HepG2 (cell line): Measurements from ENCODE around the gene PIK3R5. TPM values are rescaled to one million over a fixed set of nuclear protein-coding genes. Genes with fewer than 3 reads are reported as not detected.

ENCODE experiments used
- ATAC-seq: fragments of 200-7000 bp; cut with Tn5 transposase; 3 replicates; pipeline ENCODE4 v1.9.1; 2020; ENCODE audit warnings: mild to moderate bottlenecking, moderate library complexity
- BruUV-seq: library from RNA; stranded (reverse); fragments of 400-500 nt; replicated peaks from 2 replicates; lab custom pipeline; 2021; lab: Mats Ljungman, UMichigan
- CTCF ChIA-PET: fragments of 300-600 bp; formaldehyde crosslinking; extraction: SDS; loops from one replicate; lab custom pipeline; 2021; ENCODE audit warnings: low total read pairs, inconsistent platforms, low intra/inter-chr PET ratio; lab: Yijun Ruan, JAX
- POLR2A ChIA-PET: fragments of 350-600 bp; sonication (Branson Sonifier 250); formaldehyde crosslinking; loops from one replicate; lab custom pipeline; 2020; ENCODE audit warnings: antibody characterized with exemption, inconsistent platforms; lab: Yijun Ruan, JAX
- DNase-seq: peaks from one replicate; pipeline ENCODE4 v3.0.0-alpha.2; 2015; ENCODE audit warnings: low spot score
- FAIRE-seq: peaks from 3 replicates; lab custom pipeline; 2011; peaks lifted over from hg19 to GRCh38; lab: Jason Lieb, UNC
- H2AFZ ChIP-seq: one replicate; pipeline ENCODE4 v1.6.1; 2011; ENCODE audit warnings: low read length, inconsistent platforms
- H3K27ac ChIP-seq: fragments of 300-600 bp; 3 replicates; pipeline ENCODE4 v1.8.0; 2011; ENCODE audit warnings: mixed run types, mild to moderate bottlenecking, mixed read lengths, low read length, inconsistent platforms; ENCODE audit not compliant: insufficient read depth; ENCODE audit errors: extremely low read length
- H3K27me3 ChIP-seq, 2 experiments: fragments of 200-600 bp in 1 of 2; 2 replicates in 1 of 2; 3 replicates in 1 of 2; pipeline versions ENCODE4 v1.6.0 to v1.8.0; 2011; ENCODE audit warnings: low read length in 2 of 2, mild to moderate bottlenecking in 2 of 2, moderate library complexity in 2 of 2, inconsistent platforms in 1 of 2; ENCODE audit not compliant: insufficient read depth in 2 of 2, control insufficient read depth in 1 of 2
- H3K36me3 ChIP-seq, 2 experiments: fragments of 200-600 bp in 1 of 2; replicated peaks in 1 of 2; 2 replicates in 1 of 2; 3 replicates in 1 of 2; pipeline versions ENCODE4 v1.5.1 to v1.8.0; 2011; ENCODE audit warnings: low read length in 2 of 2, inconsistent platforms in 1 of 2; ENCODE audit not compliant: insufficient read depth in 2 of 2, control insufficient read depth in 1 of 2
- H3K4me1 ChIP-seq: 2 replicates; pipeline ENCODE4 v1.5.1; 2012; ENCODE audit warnings: low read length, inconsistent platforms; ENCODE audit not compliant: insufficient read depth
- H3K4me2 ChIP-seq: 2 replicates; pipeline ENCODE4 v1.6.0; 2011; ENCODE audit warnings: low read depth, low read length, inconsistent platforms
- H3K4me3 ChIP-seq, 3 experiments: fragments of 200-600 bp in 1 of 3; sonication (generic), shearing (Covaris generic) in 1 of 3; replicated peaks in 1 of 3; 2 replicates each; pipeline ENCODE4 v1.5.1; 2011 to 2016; ENCODE audit warnings: low read length in 3 of 3, inconsistent platforms in 2 of 3, low read depth in 2 of 3, mild to moderate bottlenecking in 2 of 3, control low read depth in 1 of 3, mixed read lengths in 1 of 3; ENCODE audit not compliant: insufficient read depth in 1 of 3
- H3K79me2 ChIP-seq: one replicate; pipeline ENCODE4 v1.6.1; 2011; ENCODE audit warnings: low read length, inconsistent platforms; ENCODE audit not compliant: insufficient read depth
- H3K9ac ChIP-seq: 2 replicates; pipeline ENCODE4 v1.6.0; 2011; ENCODE audit warnings: mild to moderate bottlenecking, low read depth, low read length, inconsistent platforms; ENCODE audit not compliant: insufficient read depth
- H3K9me3 ChIP-seq: 2 replicates; pipeline ENCODE4 v1.5.1; 2012; ENCODE audit warnings: mild to moderate bottlenecking, low read length
- H4K20me1 ChIP-seq: 2 replicates; pipeline ENCODE4 v1.6.0; 2011; ENCODE audit warnings: inconsistent platforms, mild to moderate bottlenecking, low read length, moderate library complexity; ENCODE audit not compliant: insufficient read depth
- CBX2 ChIP-seq, 2 experiments: fragments of 200-600 bp in 1 of 2; sonication (generic); formaldehyde crosslinking in 1 of 2; IDR thresholded peaks; 2 replicates each; pipeline versions ENCODE4 v1.7.0 to v1.8.1; 2018 to 2022; ENCODE audit warnings: low read depth in 2 of 2, low read length in 1 of 2, mild to moderate bottlenecking in 1 of 2, missing genetic modification reagents in 1 of 2
- FOXK2 ChIP-seq: fragments of 450-650 bp; IDR thresholded peaks from 2 replicates; pipeline ENCODE4 v1.6.1; 2016
- FUBP1 ChIP-seq: sonication (generic); formaldehyde crosslinking; IDR thresholded peaks from 2 replicates; pipeline ENCODE4 v1.5.1; 2020; ENCODE audit warnings: missing genetic modification reagents, mild to moderate bottlenecking, borderline replicate concordance
- HINFP ChIP-seq: sonication (generic); formaldehyde crosslinking; IDR thresholded peaks from 2 replicates; pipeline ENCODE4 v1.4.0; 2020; ENCODE audit warnings: low read depth, mild to moderate bottlenecking, missing genetic modification reagents
- IRF1 ChIP-seq: sonication (generic); formaldehyde crosslinking; IDR thresholded peaks from 2 replicates; pipeline ENCODE4 v1.4.0; 2020; ENCODE audit warnings: low read depth, mild to moderate bottlenecking, missing genetic modification reagents
- KDM1A ChIP-seq: IDR thresholded peaks from 2 replicates; pipeline ENCODE4 v1.6.1; 2016; ENCODE audit warnings: missing compliant biosample characterization
- MAFF ChIP-seq: IDR thresholded peaks from 2 replicates; pipeline ENCODE4 v1.6.1; 2011; ENCODE audit warnings: low read depth, low read length, improper control_type of control experiment
- NFE2L1 ChIP-seq: sonication (generic); formaldehyde crosslinking; IDR thresholded peaks from 2 replicates; pipeline ENCODE4 v1.4.0; 2020; ENCODE audit warnings: missing genetic modification reagents, mild to moderate bottlenecking, borderline replicate concordance
- PAX8 ChIP-seq: sonication (generic); formaldehyde crosslinking; IDR thresholded peaks from 2 replicates; pipeline ENCODE4 v1.8.0; 2022; ENCODE audit warnings: mild to moderate bottlenecking, missing genetic modification reagents, borderline replicate concordance
- RARA ChIP-seq: IDR thresholded peaks from 2 replicates; pipeline ENCODE4 v1.6.1; 2016; ENCODE audit warnings: missing genetic modification reagents, missing compliant biosample characterization
- RCOR2 ChIP-seq: IDR thresholded peaks from 2 replicates; pipeline ENCODE4 v1.6.1; 2016; ENCODE audit warnings: missing biosample characterization, missing genetic modification reagents
- SKI ChIP-seq: fragments of 450-650 bp; IDR thresholded peaks from one replicate; pipeline ENCODE4 v1.6.1; 2018; ENCODE audit warnings: mild to moderate bottlenecking; ENCODE audit not compliant: partially characterized antibody
- SNAPC5 ChIP-seq: sonication (generic); formaldehyde crosslinking; IDR thresholded peaks from 2 replicates; pipeline ENCODE4 v1.8.1; 2023; ENCODE audit warnings: mild to moderate bottlenecking, missing genetic modification reagents, borderline replicate concordance
- XRCC5 ChIP-seq: fragments of 200-400 bp; formaldehyde crosslinking; optimal IDR thresholded peaks from 2 replicates; pipeline ENCODE3; 2017; ENCODE audit warnings: mild to moderate bottlenecking, low read length
- ZBTB7A ChIP-seq: sonication (generic); formaldehyde crosslinking; IDR thresholded peaks from 2 replicates; pipeline ENCODE4 v1.8.0; 2022; ENCODE audit warnings: mild to moderate bottlenecking, missing genetic modification reagents
- ZNF605 ChIP-seq: sonication (generic); formaldehyde crosslinking; IDR thresholded peaks from 2 replicates; pipeline ENCODE4 v1.8.0; 2022; ENCODE audit warnings: mild to moderate bottlenecking, missing genetic modification reagents
- ZNF607 ChIP-seq: sonication (generic); formaldehyde crosslinking; IDR thresholded peaks from 2 replicates; pipeline ENCODE4 v1.5.1; 2020; ENCODE audit warnings: missing genetic modification reagents, mild to moderate bottlenecking, borderline replicate concordance
- WGBS: methylation state at CpG from one replicate; pipeline ENCODE4 v1.1.6; 2017; ENCODE audit warnings: low lambda C conversion rate; 5-methylcytosine and 5-hydroxymethylcytosine counted together
- in situ Hi-C: cut with HindIII; loops from 2 replicates; pipeline ENCODE4 v1.10.0; 2017; ENCODE audit warnings: low pct_unique_long_range_greater_than_20kb; ENCODE audit not compliant: extremely low pct_ligation_motif_present
- intact Hi-C: fragments of 100-400 bp; cut with micrococcal nuclease; formaldehyde crosslinking; loops from one replicate; pipeline ENCODE4 v1.10.0; 2022; ENCODE audit not compliant: unreplicated experiment
- polyA plus RNA-seq, 8 experiments: library from polyadenylated mRNA; depleted of rRNA in 3 of 8; stranded (reverse) in 7 of 8; unstranded in 1 of 8; fragments of >200 nt; fragmentation: Illumina TruSeq in 4 of 8; extraction: Trizol in 4 of 8; gene quantifications; 2 replicates each; pipeline versions ENCODE4 v1.2.1 to v1.2.3, GENCODE V29; 2011 to 2016; ENCODE audit warnings: low read depth in 4 of 8, missing spikeins in 1 of 8, mixed read lengths in 1 of 8; ENCODE audit not compliant: insufficient read depth in 1 of 8
- total RNA-seq, 5 experiments: library from RNA; depleted of rRNA; stranded (reverse); fragments of >200 nt; fragmentation: Illumina TruSeq; extraction: Trizol; gene quantifications; 2 replicates each; pipeline ENCODE4 v1.2.3, GENCODE V29; 2016; ENCODE audit warnings: low read depth in 1 of 5

Gene PIK3R5
- total and polyA plus RNA-seq, 2 of the 13 experiments (the other 11 are each of a cell fraction or from before 2014, with no cell fraction given) = not detected

- ATAC-seq (no peak), DNase-seq (no peak), FAIRE-seq (no peak)
- no peaks in the 10 kb centered on the region for H3K79me2 ChIP-seq
- H3K27ac ChIP-seq = no peak overlapping the region
- H3K36me3 ChIP-seq = no peaks in the 10 kb centered on the region
- TF ChIP-seq XRCC5 (no peak), KDM1A (CRISPR knock-in tag) (no peak), HINFP (CRISPR knock-in tag) (no peak), PAX8 (CRISPR knock-in tag) (no peak), ZNF607 (CRISPR knock-in tag) (no peak), SKI (no peak), RCOR2 (CRISPR knock-in tag) (no peak), MAFF (no peak), CBX2 (IDR thresholded peaks at IDR 0.05; ENCODE audit: low read depth, low read length) (no peak), CBX2 (CRISPR knock-in tag; IDR thresholded peaks at IDR 0.05; ENCODE audit: low read depth) (no peak), IRF1 (CRISPR knock-in tag) (no peak), FUBP1 (CRISPR knock-in tag) (no peak), SNAPC5 (CRISPR knock-in tag) (no peak), ZNF605 (CRISPR knock-in tag) (no peak), NFE2L1 (CRISPR knock-in tag) (no peak), ZBTB7A (CRISPR knock-in tag) (no peak), FOXK2 (no peak), RARA (CRISPR knock-in tag) (no peak)
- H4K20me1 ChIP-seq = no peaks in the 10 kb centered on the region
- in situ Hi-C loops = no loop called here
- POLR2A ChIA-PET = no interaction called here
- no peak overlapping the region for H3K9ac ChIP-seq
- peaks cover 6 to 19% of the 10 kb centered on the region in 2 experiments; a peak in 3 of 5 replicates for H3K27me3 ChIP-seq
- no peaks in the 10 kb centered on the region for H3K9me3 ChIP-seq
- H3K4me1 ChIP-seq = no peaks in the 10 kb centered on the region
- no peak overlapping the region for H2AFZ ChIP-seq
- no TSS peak for BruUV-seq
- WGBS = 53% methylated on average over 8 of the region's 11 CpGs
- H3K4me3 ChIP-seq = no peak overlapping the region
- CTCF ChIA-PET = no interaction called here
- no peak overlapping the region for H3K4me2 ChIP-seq
- intact Hi-C loops = no loop called here
Observed at GRCh38 chr17:8887301-8887700, 78.2 kb downstream of the PIK3R5 start.
